K562 (cell line): ENCODE data around the gene PLA2G4D. TPM values are rescaled to one million over a fixed set of nuclear protein-coding genes. Genes with fewer than 3 reads are reported as not detected.

Experiments used
- ATAC-seq: fragments of 200-7000 bp; cut with Tn5 transposase; 3 replicates; pipeline ENCODE4 v1.9.1; 2020; ENCODE audit warnings: moderate library complexity
- BruUV-seq: library from RNA; stranded (reverse); fragments of 400-500 nt; replicated peaks from 2 replicates; lab custom pipeline; 2021; lab: Mats Ljungman, UMichigan
- CTCF ChIA-PET: fragments of 300-600 bp; formaldehyde crosslinking; extraction: SDS; loops from one replicate; lab custom pipeline; 2021; ENCODE audit warnings: low intra/inter-chr PET ratio; lab: Yijun Ruan, JAX
- POLR2A ChIA-PET: fragments of 300-600, 350-650 bp; sonication (Branson Sonifier 250); formaldehyde crosslinking; extraction: SDS; loops from one replicate; lab custom pipeline; 2021; ENCODE audit warnings: antibody characterized with exemption, inconsistent platforms; lab: Yijun Ruan, JAX
- DNase-seq, 4 experiments: peaks; one replicate each; pipeline versions ENCODE4 v3.0.0 to v3.0.0-alpha.2; 2011 to 2018; ENCODE audit warnings: low spot score in 3 of 4, mixed read lengths in 3 of 4; ENCODE audit errors: extremely low read depth in 1 of 4
- FAIRE-seq: peaks from 2 replicates; lab custom pipeline; 2011; peaks lifted over from hg19 to GRCh38; lab: Jason Lieb, UNC
- H2AFZ ChIP-seq: 2 replicates; pipeline ENCODE4 v1.6.0; 2011; ENCODE audit warnings: low read depth, low read length, control low read depth, inconsistent platforms
- H3K27ac ChIP-seq: fragments of 200-600 bp; 3 replicates; pipeline ENCODE4 v1.8.0; 2011; ENCODE audit warnings: low read depth, mild to moderate bottlenecking, control low read depth, inconsistent platforms, low read length, moderate library complexity, mixed read lengths; ENCODE audit errors: extremely low read depth
- H3K27me3 ChIP-seq, 2 experiments: fragments of 300-600 bp in 1 of 2; 2 replicates in 1 of 2; 3 replicates in 1 of 2; pipeline versions ENCODE4 v1.6.0 to v1.8.0; 2011; ENCODE audit warnings: inconsistent platforms in 2 of 2, low read length in 2 of 2, mild to moderate bottlenecking in 1 of 2, mixed read lengths in 1 of 2, moderate library complexity in 1 of 2; ENCODE audit not compliant: control insufficient read depth in 2 of 2, insufficient read depth in 2 of 2
- H3K36me3 ChIP-seq: fragments of 300-600 bp; 3 replicates; pipeline ENCODE4 v1.8.0; 2011; ENCODE audit warnings: mild to moderate bottlenecking, low read length, inconsistent platforms; ENCODE audit not compliant: control insufficient read depth, insufficient read depth
- H3K4me1 ChIP-seq, 2 experiments: fragments of 200-600 bp in 1 of 2; replicated peaks in 1 of 2; 2 replicates in 1 of 2; 3 replicates in 1 of 2; pipeline versions ENCODE4 v1.5.1 to v1.8.0; 2011; ENCODE audit warnings: inconsistent platforms in 2 of 2, low read length in 2 of 2, mild to moderate bottlenecking in 1 of 2, mixed read lengths in 1 of 2, moderate library complexity in 1 of 2; ENCODE audit not compliant: control insufficient read depth in 2 of 2, insufficient read depth in 2 of 2
- H3K4me2 ChIP-seq: 2 replicates; pipeline ENCODE4 v1.6.1; 2011; ENCODE audit warnings: low read length, control low read depth, inconsistent platforms, mixed read lengths; ENCODE audit not compliant: insufficient read depth
- H3K4me3 ChIP-seq: fragments of 200-600 bp; sonication (generic), shearing (Covaris generic); 2 replicates; pipeline ENCODE4 v1.5.1; 2016; ENCODE audit warnings: control low read depth, inconsistent platforms
- H3K79me2 ChIP-seq: fragments of 200-600 bp; 3 replicates; pipeline ENCODE4 v1.8.0; 2011; ENCODE audit warnings: low read length, inconsistent platforms; ENCODE audit not compliant: control insufficient read depth, insufficient read depth
- H3K9ac ChIP-seq, 2 experiments: 2 replicates each; pipeline versions ENCODE4 v1.6.0 to v1.6.1; 2011; ENCODE audit warnings: low read depth in 2 of 2, low read length in 2 of 2, control low read depth in 1 of 2, inconsistent platforms in 1 of 2, mild to moderate bottlenecking in 1 of 2, mixed read lengths in 1 of 2; ENCODE audit not compliant: insufficient read depth in 1 of 2
- H3K9me1 ChIP-seq: one replicate; pipeline ENCODE4 v1.6.0; 2011; ENCODE audit warnings: inconsistent platforms, mild to moderate bottlenecking, low read length, moderate library complexity; ENCODE audit not compliant: control insufficient read depth, insufficient read depth
- H3K9me3 ChIP-seq: replicated peaks from 2 replicates; pipeline ENCODE4 v1.5.1; 2011; ENCODE audit warnings: low read depth, low read length, inconsistent platforms; ENCODE audit not compliant: control insufficient read depth, insufficient read depth
- H4K20me1 ChIP-seq: replicated peaks from 2 replicates; pipeline ENCODE4 v1.6.1; 2011; ENCODE audit warnings: low read length, inconsistent platforms, mixed read lengths; ENCODE audit not compliant: control insufficient read depth, insufficient read depth
- ATF7 ChIP-seq: fragments of 450-650 bp; IDR thresholded peaks from 2 replicates; pipeline ENCODE4 v1.7.1; 2014; ENCODE audit warnings: mild to moderate bottlenecking, moderate library complexity
- CBX5 ChIP-seq: IDR thresholded peaks from 2 replicates; pipeline ENCODE4 v1.6.1; 2014; ENCODE audit warnings: low read depth, borderline replicate concordance
- GABPB2 ChIP-seq: fragments of 250-450 bp; sonication (Bioruptor Pico); conservative IDR thresholded peaks from 2 replicates; pipeline ENCODE4 v1.5.1; 2021; ENCODE audit warnings: mild to moderate bottlenecking
- HMG20A ChIP-seq: fragments of 450-650 bp; formaldehyde crosslinking; conservative IDR thresholded peaks from 2 replicates; pipeline ENCODE4 v1.4.0; 2020; ENCODE audit warnings: mild to moderate bottlenecking, mixed read lengths
- ILF3 ChIP-seq: fragments of 450-650 bp; IDR thresholded peaks from 2 replicates; pipeline ENCODE4 v1.6.1; 2018; ENCODE audit warnings: antibody characterized with exemption, mild to moderate bottlenecking, moderate library complexity, borderline replicate concordance
- NR4A1 ChIP-seq, 2 experiments: fragments of 250-450 bp in 1 of 2; fragments of 450-650 bp in 1 of 2; sonication (Bioruptor Pico) in 1 of 2; IDR thresholded peaks; 2 replicates each; pipeline versions ENCODE4 v1.4.0 to v1.6.1; 2016 to 2020; ENCODE audit warnings: mild to moderate bottlenecking in 2 of 2, missing compliant biosample characterization in 1 of 2, missing genetic modification characterization in 1 of 2, moderate library complexity in 1 of 2
- POLR2A ChIP-seq: fragments of 450-650 bp; conservative IDR thresholded peaks from 2 replicates; pipeline ENCODE4 v1.6.1; 2016
- SLC30A9 ChIP-seq: fragments of 250-450 bp; sonication (Bioruptor Pico); IDR thresholded peaks from 2 replicates; pipeline ENCODE4 v1.8.0; 2022; ENCODE audit warnings: mild to moderate bottlenecking, moderate library complexity
- WGBS: fragments of 100-300 bp; shearing (Covaris generic); methylation state at CpG from one replicate; pipeline ENCODE4 v1.1.6; 2016; ENCODE audit warnings: low coverage, mixed read lengths; ENCODE audit not compliant: insufficient coverage; ENCODE audit errors: missing lambda C conversion rate; 5-methylcytosine and 5-hydroxymethylcytosine counted together
- in situ Hi-C: fragments of 300-500 bp; cut with MboI; formaldehyde crosslinking; loops from 4 replicates; pipeline ENCODE4 v1.15.0; 2018; ENCODE audit warnings: inconsistent platforms, mixed read lengths
- intact Hi-C: fragments of 100-400 bp; cut with micrococcal nuclease; formaldehyde crosslinking; loops from 2 replicates; pipeline ENCODE4 v1.14.2; 2022
- polyA plus RNA-seq, 8 experiments: library from polyadenylated mRNA; depleted of rRNA in 4 of 8; stranded (reverse) in 5 of 8; unstranded in 3 of 8; fragments of >200 nt; fragmentation: Nextera tagmentation in 2 of 8; fragmentation: Illumina TruSeq in 1 of 8; extraction: Ambion mirVana in 2 of 8; extraction: Trizol in 1 of 8; gene quantifications; 2 replicates each; pipeline versions ENCODE4 v1.2.1 to v1.2.3, GENCODE V29; 2011 to 2014; ENCODE audit warnings: inconsistent platforms in 1 of 8, missing spikeins in 1 of 8
- total RNA-seq, 7 experiments: library from RNA; depleted of rRNA in 6 of 7; stranded (reverse); fragments of >200 nt in 6 of 7; fragmentation: Illumina TruSeq in 2 of 7; extraction: Trizol in 2 of 7; gene quantifications; 2 replicates each; pipeline versions ENCODE4 v1.2.1 to v1.2.3, GENCODE V29; 2011 to 2021; ENCODE audit warnings: low replicate concordance in 1 of 7
- TF ChIP-seq, protein P1 (sequence below): sonication (generic); formaldehyde crosslinking; IDR thresholded peaks from 2 replicates; pipeline ENCODE4 v1.8.0; 2022; ENCODE audit warnings: missing genetic modification reagents, mild to moderate bottlenecking, borderline replicate concordance

Gene PLA2G4D
- total and polyA plus RNA-seq, 9 of the 15 experiments (the other 6 are each of a cell fraction or from before 2014, with no cell fraction given), result 0.04 TPM; not detected in 8

DNA sequence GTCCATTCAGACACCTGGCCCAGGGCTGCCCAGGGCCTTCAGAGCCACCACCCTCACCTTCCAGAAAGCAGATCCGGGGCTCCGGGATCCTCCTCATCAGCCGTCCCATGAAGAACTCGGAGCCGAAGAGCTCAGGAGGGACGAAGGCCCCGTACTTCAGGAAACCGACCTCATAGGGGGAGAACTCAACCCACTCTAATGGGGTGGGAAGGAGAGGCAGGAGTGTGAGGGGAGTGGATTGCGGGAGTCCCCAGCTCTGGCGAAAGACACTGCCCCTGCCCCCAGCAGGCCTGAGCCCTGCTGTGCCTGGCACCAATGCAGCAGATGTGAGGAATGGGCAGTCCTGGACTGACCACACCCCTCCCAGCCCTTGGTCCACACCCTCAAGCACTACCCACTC lies 22.6 kb downstream of the PLA2G4D start:
- Histone ChIP-seq H3K9ac (no peak overlapping the region), H3K36me3 (no peaks in the 10 kb centered on the region), H3K4me2 (no peak overlapping the region), H3K4me3 (no peak overlapping the region), H3K27me3 (peaks cover 18 to 66% of the 10 kb centered on the region in 2 experiments), H3K27ac (no peak overlapping the region), H2AFZ (no peak overlapping the region), H3K9me1 (peaks cover 3% of the 10 kb centered on the region), H4K20me1 (peaks cover 4% of the 10 kb centered on the region; the same call in 1 of the 2 replicates), H3K9me3 (peaks cover 4% of the 10 kb centered on the region; the same call in 1 of the 2 replicates), H3K79me2 (no peaks in the 10 kb centered on the region), H3K4me1 (peaks cover 0 to 8% of the 10 kb centered on the region in 2 experiments; a peak in 2 of 5 replicates)
- in situ Hi-C loops, result no loop called here
- no peak for FAIRE-seq
- ChIA-PET CTCF (no interaction called here), POLR2A (interaction anchor here (0.6 kb wide), 1 partner anchor 99 kb away, joined by 3 read pairs; the partner anchor contains the start of gene EHD4)
- intact Hi-C loops, result loop anchor here (10.0 kb wide), 1 partner anchor 403 kb away; no protein-coding TSS in a partner anchor
- no TSS peak for BruUV-seq
- TF ChIP-seq POLR2A, result no peak
- TF ChIP-seq GABPB2 (CRISPR knock-in tag), result no peak
- TF ChIP-seq ILF3, result no peak
- no peak for DNase-seq
- ATAC-seq, result no peak
- 3% methylated on average over 10 of the region's 10 CpGs for WGBS

DNA sequence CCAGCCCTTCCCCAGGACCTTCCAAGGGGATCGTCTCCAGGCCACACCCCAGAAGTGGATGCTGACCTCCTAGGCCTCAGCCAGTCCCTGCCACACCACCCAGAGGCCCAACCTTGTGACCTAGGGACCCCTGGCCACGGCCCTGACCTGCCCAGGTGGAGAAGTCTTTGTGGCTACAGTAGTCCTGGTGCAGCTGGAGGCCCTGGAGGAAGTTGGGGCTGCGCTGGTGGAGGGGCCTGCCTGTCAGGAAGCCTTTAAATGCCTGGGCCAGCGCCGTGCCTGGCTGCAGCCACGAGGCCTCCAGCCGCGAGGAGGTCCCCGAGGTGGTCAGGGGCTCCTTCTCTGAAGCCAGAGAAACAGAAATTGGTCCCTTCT lies 23.4 kb downstream of the PLA2G4D start:
- no peak for TF ChIP-seq SLC30A9
- TF ChIP-seq CBX5, result no peak
- TF ChIP-seq ATF7, result no peak
- TF ChIP-seq HMG20A (CRISPR knock-in tag), result no peak
- TF ChIP-seq, protein P1, sequence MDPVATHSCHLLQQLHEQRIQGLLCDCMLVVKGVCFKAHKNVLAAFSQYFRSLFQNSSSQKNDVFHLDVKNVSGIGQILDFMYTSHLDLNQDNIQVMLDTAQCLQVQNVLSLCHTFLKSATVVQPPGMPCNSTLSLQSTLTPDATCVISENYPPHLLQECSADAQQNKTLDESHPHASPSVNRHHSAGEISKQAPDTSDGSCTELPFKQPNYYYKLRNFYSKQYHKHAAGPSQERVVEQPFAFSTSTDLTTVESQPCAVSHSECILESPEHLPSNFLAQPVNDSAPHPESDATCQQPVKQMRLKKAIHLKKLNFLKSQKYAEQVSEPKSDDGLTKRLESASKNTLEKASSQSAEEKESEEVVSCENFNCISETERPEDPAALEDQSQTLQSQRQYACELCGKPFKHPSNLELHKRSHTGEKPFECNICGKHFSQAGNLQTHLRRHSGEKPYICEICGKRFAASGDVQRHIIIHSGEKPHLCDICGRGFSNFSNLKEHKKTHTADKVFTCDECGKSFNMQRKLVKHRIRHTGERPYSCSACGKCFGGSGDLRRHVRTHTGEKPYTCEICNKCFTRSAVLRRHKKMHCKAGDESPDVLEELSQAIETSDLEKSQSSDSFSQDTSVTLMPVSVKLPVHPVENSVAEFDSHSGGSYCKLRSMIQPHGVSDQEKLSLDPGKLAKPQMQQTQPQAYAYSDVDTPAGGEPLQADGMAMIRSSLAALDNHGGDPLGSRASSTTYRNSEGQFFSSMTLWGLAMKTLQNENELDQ (CRISPR knock-in tag), result no peak
- no peak for TF ChIP-seq NR4A1 (CRISPR knock-in tag; IDR thresholded peaks at IDR 0.05)
- TF ChIP-seq NR4A1 (tag; IDR thresholded peaks at IDR 0.05), result no peak
- FAIRE-seq (no peak), DNase-seq (no peak), ATAC-seq (no peak)
- peaks cover 4% of the 10 kb centered on the region; the same call in 1 of the 2 replicates for H4K20me1 ChIP-seq
- ChIA-PET POLR2A (interaction anchor here (0.6 kb wide), 1 partner anchor 98 kb away, joined by 3 read pairs; the partner anchor contains the start of gene EHD4), CTCF (no interaction called here)
- intact Hi-C loops (loop anchor here (10.0 kb wide), 1 partner anchor 404 kb away; no protein-coding TSS in a partner anchor), in situ Hi-C loops (no loop called here)
- no peak overlapping the region for H3K27ac ChIP-seq
- peaks cover 4% of the 10 kb centered on the region; the same call in 1 of the 2 replicates for H3K9me3 ChIP-seq
- no TSS peak for BruUV-seq
- peaks cover 18 to 74% of the 10 kb centered on the region in 2 experiments for H3K27me3 ChIP-seq
- no peaks in the 10 kb centered on the region for H3K36me3 ChIP-seq
- no peaks in the 10 kb centered on the region for H3K79me2 ChIP-seq
- WGBS, result 1% methylated on average over 8 of the region's 9 CpGs
- peaks cover 4% of the 10 kb centered on the region for H3K9me1 ChIP-seq
- no peak overlapping the region for H3K4me2 ChIP-seq
- H3K9ac ChIP-seq, result 0 out of 4 replicates have a peak overlapping the region, but pooled peaks of 1 of the 2 experiments have one; percentile 33
- peaks cover 0 to 8% of the 10 kb centered on the region in 2 experiments; a peak in 2 of 5 replicates for H3K4me1 ChIP-seq
- H3K4me3 ChIP-seq, result no peak overlapping the region
- no peak overlapping the region for H2AFZ ChIP-seq
